GM18951 (cell line): Measurements from ENCODE around the gene CBX5.

Source experiments
- POLR2A ChIP-seq: IDR thresholded peaks from 4 replicates; pipeline ENCODE4 v1.6.1; 2011; ENCODE audit warnings: mild to moderate bottlenecking; ENCODE audit not compliant: insufficient read length, insufficient read depth; ENCODE audit errors: extremely low read depth
- in situ Hi-C: fragments of 300-500 bp; cut with MboI; formaldehyde crosslinking; loops from one replicate; pipeline ENCODE4 v1.12.0; 2022; ENCODE audit warnings: low sequenced_read_pairs, mixed read lengths, inconsistent platforms; ENCODE audit not compliant: unreplicated experiment

The CBX5 gene

GRCh38 chr12:54300732-54301427, 21.0 kb upstream of the CBX5 start, which contains the start of gene NFE2:
NFE2 (minus strand) TSS chr12:54301015; CDS start chr12:54295248, 5,767 bp downstream.
- TF ChIP-seq POLR2A: no peak
- in situ Hi-C loops: no loop called here

DNA sequence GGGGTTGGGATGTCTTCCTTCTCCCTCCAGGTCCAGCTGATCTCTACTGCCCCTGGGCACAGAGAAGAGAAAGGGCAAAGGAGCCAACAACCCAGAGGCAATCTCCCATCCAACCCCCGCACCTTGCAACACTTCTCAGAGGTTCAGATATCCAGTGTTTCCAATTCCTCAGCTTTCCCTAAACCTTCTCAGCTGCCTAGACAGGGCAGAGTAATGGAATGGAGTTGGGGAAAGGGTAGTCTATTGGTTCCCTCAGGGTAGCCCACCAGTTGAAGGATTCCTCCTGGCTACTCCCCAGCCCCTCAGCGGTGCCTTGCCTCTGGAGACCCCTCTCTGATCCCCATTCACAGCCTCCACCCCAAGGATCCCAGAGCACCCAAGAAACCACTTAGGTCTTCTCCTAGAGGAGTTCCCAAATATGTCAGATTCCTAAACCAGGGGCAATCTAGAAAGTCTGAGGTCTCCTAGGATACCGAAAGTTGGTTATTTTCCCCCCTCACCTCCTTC, 20.4 kb upstream of the CBX5 start:
- in situ Hi-C loops: no loop called here
- TF ChIP-seq POLR2A: no peak

DNA sequence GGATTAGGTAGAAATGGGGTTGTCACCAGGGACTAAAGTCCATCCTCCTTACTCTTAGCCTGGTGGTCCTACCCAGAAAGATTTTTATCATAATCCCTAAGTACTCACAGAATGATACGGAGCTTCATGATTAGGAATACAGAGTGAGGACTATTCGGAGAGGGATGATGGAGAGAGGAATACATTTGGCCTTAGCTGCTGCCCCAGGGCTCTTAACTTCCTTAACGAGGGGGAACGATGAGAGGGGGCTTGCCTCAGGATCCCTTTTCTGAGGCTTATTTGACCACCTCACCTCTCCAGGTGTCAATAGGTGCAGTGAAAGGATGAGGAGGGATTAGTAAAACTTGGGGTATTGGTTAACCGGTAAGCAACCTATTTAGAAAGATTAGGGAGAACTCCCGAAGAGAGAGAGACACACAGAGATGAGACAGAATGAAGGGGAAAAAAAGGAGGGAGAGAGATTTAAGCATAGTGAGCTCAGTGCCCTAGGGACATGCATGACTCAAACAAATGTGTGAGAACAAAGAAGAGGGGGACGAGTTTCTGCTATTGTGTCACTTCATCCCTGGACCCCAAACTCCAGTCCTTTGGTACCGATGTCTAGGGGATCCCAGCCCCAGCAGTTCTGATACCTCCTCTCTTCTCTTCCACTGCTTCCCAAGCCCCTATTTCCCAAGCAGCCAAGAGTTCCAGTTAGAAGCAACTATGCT, 19.7 kb upstream of the CBX5 start:
- TF ChIP-seq POLR2A: no peak
- in situ Hi-C loops: no loop called here

GRCh38 chr12:54298904-54299303, 19.0 kb upstream of the CBX5 start:
- in situ Hi-C loops: no loop called here
- no peak for TF ChIP-seq POLR2A

GRCh38 chr12:54296393-54297099, 16.6 kb upstream of the CBX5 start:
- in situ Hi-C loops: no loop called here
- no peak for TF ChIP-seq POLR2A

DNA sequence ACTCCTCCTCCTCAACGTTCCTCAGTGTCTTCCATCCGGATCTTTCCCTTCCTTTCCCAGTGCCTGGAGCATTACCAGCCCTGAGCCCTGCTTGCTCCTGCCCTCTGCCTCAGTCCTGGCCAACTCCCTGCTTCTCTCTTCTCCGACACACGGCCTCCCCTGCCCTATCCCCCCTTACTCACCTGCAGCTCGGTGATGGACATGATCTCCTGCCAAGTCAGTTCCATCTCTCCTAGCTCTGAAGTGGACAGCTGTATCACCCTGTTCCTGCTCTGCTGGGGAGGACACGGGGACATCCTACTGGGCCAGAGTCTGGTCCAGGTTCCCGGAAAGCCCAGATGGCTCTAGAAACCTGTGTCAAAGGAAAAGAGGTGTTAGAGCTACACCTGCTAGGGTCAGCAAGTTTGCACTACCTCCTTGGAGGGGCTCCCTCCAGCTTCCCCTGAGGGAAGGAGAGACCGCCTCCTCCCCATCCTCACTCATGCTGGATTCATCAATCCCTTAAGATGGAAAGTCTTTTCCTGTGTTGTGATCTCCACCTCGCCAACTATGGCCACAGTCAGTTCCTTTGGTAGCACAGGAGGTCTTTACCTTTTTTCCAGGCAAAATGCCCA, 15.1 kb upstream of the CBX5 start:
- TF ChIP-seq POLR2A: no peak
- in situ Hi-C loops: no loop called here

GRCh38 chr12:54294152-54294952, 14.4 kb upstream of the CBX5 start:
- in situ Hi-C loops: no loop called here
- no peak for TF ChIP-seq POLR2A

- in situ Hi-C loops: no loop called here
- TF ChIP-seq POLR2A: no peak
Measured at GRCh38 chr12:54292931-54293241, 13.0 kb upstream of the CBX5 start.

DNA sequence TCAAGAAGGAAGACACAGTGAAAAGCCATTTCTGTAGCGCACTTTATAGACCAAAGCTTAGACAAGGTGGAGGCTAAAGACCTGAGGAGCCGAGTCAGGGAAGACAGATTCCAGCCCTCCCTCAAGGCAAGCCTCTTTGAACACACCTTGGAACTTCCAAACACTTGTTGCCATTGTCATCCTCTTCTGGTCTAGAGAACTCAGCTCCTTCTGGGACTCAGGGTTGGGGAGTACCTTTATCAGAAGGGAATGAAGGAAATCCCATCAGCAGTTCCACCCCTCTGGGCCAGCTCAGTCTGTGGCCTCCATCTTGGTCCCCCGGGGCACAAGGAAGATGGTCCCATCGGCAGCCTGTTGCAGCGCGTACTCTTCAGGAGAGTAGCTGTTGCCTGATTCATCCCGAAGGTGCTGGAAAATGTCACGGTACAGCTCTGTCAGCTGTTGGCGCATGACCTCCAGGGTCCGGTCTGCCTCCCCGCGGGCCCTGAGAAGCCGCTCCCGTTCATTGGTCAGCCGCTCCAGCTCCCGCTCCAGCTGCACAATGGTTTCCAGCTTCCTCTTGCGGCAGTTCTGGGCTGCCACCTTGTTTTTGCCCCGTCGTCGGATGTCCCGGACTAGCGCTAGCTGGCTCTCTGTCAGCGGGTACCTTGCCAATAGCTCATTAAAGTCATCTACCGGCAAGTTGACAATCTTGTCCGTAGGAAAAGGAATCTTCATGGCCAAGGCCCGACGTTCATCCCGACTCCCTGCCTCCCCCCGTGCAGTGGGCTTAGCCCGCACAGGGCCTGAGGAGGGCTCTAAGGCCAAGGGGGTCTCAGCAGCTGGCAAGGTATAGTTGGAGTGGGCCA, 12.4 kb upstream of the CBX5 start:
- no peak for TF ChIP-seq POLR2A
- in situ Hi-C loops: no loop called here

DNA sequence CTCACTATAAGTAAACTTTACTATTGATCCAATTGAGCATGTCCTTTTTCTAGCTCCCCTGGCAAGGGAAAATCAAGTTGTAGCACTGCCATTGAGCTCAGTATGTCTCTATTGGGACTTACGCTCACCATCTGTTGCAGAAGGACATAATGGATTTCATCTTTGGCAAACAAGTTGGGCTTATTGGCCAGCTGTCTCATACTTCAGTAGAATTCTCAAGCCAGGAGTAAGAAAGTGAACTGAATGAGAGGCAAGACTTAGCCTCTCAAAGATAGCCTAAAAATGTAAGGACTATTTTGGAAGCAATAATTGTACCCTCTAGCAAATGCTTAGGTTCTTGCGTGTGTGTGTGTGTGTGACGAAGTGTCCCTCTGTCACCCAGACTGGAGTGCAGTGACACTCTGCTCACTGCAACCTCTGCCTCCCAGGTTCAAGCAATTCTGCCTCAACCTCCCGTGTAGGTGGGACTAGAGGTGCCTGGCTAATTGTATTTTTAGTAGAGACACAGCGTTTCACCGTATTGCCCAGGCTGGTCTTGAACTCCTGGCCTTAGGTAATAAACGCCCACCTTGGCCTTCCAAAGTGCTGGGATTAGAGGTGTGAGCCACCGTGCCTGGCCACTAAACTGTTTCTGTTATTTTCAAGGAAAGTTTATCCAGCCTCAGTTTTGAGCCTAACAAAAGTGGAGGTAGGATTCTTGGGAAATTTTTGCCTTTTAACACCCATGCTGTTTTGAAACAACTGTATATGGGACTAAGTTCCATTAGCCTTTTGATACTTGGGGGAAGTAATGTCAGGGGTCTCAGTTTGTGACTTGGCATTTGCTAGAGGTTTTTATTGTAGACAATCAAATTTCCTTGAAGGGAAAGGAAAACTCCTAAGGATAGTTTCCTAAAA, 7.6 kb upstream of the CBX5 start:
- in situ Hi-C loops: no loop called here
- TF ChIP-seq POLR2A: peak; percentile 45

DNA sequence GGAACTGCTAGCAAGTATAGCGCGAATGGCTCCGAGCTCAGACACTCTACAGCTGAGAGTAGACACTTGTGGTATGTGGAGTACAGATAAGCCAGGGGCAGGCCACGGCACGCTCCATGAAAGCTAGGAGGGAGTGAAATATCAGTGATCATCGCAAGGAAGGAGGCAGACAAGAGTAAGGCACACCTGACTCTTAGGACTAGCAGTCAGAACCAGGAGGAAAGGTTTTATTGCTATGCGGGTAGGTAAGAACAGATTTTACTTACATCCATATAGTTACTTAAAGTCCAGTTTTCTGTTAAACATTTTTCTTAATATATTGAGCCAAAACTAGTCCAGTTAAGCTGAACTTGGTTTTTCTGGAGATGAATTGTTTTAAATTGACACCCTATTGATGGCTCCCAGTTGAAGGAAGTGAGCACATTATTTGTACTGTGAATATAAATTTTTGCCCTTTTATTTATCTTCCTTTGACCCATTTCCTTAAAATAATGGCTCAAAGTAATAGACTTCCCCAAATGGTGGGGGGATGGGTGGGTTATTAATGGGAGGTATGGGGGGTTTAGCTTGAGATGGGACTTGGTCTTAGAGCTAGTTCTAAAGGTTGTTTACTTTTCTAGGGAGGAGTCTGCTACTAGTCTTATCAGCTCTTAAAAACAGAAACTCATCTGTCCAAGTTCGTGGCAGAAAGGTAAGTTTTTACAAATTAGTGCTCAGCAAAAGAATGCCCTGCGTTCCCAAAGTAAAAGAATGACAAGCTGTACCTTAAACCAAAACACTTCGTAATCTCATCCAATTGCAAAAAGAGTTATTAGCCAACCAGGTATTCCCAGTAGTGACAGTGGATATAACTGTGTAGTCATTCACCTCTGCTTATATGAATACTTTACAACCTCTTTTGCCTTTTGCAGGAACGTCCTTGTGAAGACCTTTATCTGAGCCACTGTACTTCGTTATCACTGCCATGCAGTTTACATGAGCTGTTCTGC, 6.4 kb upstream of the CBX5 start:
- peak; percentile 36 for TF ChIP-seq POLR2A
- in situ Hi-C loops: no loop called here
